Activated CD4-positive, alpha-beta T cell treated with anti-CD3 and anti-CD28 coated beads, Interleukin-2, amount 50 U/mL, for 4 hours (primary cell): ENCODE results near the gene CREG2.

Source experiments
- DNase-seq, 2 experiments: peaks; one replicate each; pipeline ENCODE4 v3.0.0-alpha.2; 2020

Gene CREG2

DNA sequence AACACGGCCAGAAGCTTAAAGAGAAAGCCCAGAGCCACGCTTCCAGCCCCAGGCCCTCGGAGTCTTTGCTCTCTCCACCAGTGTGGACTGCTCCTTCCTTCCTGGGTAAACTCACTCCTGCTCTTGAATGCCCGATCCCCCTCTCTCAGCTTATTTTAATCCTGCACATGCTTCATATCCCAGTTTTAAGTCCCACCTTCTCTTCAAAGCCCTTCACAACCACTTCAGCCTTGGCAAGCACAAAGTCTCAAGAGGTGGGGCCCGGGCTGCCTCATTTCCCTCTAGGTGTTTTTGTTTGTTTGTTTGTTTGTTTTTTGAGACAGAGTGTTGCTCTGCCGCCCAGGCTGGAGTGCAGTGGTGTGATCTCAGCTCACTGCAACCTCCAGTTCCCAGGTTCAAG is 21.6 kb upstream of the CREG2 start:
- no peak for DNase-seq

DNA sequence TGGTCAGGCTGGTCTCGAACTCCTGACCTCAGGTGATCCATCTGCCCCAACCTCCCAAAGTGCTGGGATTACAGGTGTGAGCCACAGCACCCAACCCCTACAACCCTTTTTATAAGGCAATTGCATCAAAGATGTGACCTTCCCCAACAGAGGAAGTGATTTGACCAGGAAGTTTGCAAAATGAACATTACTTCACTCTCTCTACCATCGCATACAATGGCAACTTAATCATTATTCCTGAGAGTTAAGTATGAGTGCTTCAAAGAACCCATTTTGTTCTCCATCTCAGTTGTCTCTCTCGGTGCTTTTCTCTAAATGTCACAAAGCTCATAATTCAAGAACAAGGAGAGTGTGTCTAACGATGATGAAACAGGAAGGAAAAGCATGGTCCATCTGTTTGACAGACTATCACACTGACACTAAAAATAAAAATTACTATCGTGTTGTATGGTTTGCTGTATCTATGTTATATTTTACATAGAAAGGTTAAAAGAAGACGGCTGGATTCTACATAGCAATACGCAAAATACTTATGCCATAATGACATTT is 18.1 kb upstream of the CREG2 start:
- DNase-seq, result no peak

DNA sequence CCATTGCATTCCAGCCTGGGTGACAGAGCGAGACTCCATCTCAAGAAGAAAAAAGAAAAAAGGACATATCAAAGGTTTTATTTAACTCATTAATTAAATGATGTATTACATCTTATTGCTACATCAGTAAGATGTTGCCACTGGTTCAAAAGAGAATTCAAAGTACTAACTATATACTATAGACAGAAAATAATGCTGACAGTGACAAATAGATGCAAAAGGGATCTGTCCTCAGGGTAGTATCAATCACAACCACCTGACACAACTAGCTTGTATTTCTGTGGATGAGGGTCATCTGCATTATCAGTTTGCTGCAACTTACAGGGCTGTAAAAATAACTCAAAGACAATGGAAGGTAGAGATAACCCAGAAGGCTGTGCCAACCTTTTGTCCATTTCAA is 16.4 kb upstream of the CREG2 start:
- no peak for DNase-seq

DNA sequence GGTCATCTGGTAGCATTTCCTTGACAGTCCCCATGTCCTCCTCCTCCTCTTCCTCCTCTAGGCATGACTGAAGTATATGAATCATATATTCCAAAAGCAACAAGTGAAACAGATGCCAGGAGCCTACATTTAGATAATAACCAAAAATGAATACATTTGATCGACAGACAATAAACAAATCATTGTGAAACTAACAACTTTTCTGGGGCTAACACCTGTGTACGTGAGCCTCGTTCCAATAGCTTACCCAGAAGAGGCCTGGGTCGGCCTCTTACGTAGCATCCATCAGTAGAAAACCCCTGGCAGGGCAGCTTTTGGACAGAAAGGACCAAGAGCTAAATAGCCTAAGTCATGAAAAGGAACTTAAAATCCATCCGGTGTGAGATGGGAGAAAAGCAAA is 15.3 kb upstream of the CREG2 start:
- no peak for DNase-seq

DNA sequence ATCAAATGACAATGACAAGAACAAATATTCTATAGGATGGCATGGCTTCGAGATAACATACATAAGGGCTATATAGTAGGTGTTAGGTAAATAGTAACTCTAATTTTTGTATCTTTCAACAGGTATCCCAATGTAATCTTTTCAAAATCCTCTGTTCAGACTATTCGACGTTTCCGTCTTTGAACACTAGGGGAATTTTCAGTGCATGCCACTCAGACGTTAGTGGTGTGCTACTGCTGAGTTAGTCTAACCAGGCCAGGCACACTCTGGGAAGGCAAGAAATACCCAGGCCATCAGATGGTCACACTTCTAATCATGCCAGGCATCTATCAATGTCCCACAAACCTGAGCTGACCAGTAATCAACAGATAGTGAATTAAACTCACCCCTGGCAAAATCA is 14.6 kb upstream of the CREG2 start:
- DNase-seq, result no peak

DNA sequence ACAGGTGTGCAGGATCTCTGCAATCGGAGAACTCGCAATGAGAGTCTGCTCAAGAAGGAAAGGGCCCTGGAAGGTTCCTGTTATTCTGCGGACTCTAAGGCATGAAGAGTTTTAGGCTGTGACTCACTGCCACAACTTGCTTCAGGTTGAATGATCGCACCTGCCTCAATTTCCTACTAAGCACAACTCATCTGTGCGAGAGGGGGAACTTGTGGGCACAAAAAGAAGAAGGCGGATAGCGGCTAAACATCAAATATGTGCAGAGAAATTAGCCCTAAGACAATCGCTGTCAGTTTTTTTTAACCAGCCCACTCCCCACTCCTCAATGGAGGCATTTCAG is 14.0 kb upstream of the CREG2 start:
- no peak for DNase-seq

DNA sequence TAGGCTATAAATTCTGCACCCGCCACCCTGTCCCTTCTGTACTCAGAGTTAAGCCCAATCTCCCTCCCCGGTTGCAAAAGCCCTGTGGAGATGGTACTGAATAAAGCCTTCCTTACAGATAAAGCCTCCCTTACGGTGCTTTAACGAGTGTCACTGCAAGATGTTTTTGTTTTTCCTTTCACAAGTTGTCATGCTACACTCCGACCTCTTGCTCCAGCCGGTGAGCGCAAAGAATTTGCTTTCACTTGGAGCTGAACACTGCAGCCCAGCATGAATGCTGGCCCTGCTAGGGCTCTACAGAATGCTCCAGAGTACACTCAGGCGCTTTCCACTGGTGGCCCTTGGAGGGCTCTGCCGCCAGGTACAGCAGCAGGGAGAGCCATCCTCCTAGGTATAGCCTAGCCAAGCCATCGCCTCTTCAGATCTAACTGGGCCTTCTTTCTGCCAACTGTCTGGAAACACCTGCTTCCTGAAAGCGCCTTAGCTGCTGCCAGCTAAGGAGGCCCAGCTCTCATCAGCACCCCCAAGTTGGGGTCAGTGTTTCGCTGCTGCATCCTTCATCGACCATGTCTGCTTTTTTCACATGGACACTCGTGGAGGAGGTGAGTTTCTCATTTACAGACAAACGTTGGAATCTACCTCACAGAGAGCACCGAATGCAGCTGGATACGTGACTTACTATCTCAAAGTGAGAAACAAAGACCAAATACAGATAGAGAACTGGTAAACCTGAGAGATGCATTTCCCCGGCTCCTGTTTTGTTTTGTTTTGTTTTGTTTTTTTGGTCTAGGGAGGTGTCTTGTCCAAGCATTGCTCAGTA is 13.4 kb upstream of the CREG2 start:
- DNase-seq, result no peak

DNA sequence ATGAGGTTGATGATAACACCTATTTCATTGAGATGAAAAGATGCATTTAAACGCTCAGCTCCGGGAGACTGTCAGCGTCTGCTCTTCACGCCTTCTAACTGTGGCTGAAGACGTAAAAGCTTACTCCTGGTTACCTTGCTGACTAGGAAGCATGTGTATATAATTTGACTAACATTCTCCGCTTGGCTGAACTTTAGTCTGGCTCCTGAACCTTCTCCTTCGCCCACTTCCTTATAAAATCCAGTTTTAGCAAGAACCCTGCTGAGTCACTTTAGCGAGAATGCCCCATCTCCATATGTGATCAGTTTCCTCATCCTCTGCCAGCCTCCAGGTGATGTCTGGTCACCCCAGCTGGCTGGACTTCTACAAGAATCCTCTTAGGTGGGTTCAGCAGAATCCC is 12.7 kb upstream of the CREG2 start:
- DNase-seq, result no peak

DNA sequence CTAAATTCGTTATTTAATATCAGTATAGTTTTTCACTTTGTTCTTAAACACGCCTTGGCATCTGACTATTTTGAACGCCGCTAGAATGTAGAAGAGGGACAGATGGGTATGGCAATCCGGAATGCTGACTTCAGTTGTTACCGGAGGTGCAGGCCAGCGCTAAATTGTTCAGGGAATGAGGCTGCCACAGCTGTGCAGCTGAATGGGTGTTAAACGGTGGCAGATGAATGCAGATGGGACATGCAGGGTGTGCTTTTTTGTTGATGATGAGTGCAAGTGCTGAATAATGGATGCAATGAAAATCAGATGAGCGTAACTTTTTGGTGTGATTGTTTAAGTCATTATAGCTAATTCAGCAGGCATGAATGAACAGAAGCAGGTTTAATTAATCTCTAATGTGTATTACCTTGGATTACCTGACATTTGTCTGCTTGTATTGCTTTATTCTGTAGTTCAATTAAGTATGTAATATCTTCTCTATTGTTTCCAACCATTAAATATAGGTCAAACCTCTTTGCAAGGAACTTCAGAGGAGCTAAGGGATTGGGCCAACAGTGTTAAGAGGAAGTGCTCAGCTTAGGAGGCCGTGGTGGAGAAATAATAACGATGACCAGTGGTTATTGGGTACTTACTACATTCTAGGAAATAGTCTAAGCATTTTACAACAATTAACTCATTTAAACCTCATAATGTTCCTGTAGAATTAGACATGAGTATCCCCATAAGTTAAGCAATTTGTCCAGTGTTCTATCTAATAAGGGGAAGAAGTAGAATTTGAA is 11.9 kb upstream of the CREG2 start:
- no peak for DNase-seq

DNA sequence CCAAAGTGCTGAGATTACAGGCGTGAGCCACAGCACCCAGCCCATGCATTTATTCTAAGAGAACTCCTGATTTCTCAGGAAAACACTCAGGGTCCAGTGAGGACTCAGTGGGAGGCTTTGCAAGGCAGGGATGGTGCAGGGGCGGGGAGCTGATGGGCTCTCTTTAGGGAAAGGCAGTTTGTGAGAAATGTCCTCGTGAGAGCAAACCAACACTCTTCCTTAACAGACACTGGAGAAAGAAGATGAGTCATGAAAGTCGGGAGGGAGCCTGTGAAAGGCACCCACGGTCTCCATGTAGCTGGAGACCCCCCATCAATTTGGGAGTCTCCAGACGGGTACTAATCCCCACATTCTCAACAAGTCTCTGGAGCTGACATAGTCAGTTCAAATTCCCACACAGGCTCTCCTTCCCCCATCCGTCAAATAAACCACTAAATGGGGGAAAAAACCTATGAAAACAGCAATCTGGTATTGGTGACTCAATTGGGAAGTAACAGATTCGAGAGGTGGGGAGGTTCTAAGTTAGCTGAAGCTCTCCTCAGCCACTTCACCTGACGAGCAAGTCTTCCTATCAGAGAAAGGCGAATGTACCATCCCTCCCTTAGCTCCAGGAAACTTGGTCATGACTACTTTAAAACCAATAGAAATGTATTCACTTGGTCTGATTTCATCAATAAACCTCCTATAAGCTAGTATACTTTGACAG is 11.0 kb upstream of the CREG2 start:
- no peak for DNase-seq

DNA sequence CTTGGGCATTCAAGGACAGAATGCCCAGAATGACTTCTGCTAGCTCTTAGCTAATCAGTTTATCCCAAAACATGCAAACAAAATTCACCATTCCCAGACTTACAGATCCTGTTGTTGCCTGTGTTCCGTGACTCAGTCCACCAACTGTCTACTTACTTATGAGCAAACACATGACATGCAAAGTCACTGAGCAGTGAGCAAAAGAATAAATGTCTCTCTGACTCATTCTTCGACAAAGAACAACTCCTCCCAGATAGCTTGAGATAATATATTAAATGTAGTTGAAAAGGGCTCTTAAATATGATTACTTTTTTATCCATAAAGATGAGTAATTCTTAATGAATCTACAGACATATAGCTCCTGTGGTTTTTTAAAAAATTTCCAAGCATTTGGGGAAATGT is 9.0 kb upstream of the CREG2 start:
- no peak for DNase-seq

DNA sequence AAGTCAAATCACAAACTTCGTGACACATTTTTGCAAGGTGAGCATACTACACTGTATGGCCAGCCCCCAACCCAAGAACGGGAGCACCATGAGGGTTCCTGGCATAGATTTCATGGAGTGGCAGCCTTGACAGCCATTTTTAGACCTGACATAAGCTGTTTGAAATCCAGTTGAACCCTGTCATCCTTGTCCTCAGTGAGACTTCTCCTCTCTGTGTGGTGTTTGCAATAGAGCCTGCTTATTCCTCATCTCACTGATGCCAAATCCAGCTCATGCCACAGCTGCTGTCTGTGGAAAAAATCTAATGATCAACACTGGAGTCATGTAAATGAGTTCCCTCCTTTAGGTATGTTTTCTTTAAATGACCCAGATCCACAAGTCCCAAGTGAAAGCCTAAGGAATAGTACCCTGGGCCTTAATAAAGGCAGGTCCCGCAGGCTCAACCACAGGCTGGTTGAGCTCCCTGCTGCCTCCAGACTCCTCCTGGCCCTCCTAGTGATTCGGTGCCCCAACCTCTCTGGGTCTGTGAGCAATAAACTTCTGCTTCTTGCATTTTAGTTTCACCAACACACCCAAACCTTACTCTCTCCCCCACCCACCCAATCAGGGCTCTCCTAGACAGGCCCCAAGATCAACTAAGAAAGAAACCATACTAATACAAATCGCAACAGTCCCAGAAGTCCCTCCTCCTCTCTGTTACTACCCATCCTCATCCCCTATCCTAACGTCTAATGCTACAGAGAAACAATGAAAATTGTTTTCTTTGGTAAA is 8.4 kb upstream of the CREG2 start:
- no peak for DNase-seq

DNA sequence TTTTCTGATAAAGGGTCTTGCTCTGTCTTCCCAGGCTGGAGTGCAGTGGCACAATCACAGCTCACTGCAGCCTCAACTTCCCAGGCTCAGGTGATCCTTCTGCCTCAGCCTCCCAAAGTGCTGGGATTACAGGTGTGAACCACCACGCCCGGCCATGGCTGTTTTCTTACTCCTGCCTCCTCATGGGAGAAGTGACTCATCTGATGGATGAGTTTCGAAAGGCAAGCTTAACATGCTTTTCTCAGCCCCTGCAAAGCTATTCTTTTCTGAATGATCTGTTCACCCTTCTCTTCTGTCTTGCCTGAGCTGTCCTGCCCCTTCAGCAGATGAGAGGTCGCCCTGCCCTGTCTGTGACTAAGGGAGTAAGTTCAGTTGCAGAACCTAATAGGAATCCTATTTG is 929 bp upstream of the CREG2 start:
- DNase-seq, result no peak

DNA sequence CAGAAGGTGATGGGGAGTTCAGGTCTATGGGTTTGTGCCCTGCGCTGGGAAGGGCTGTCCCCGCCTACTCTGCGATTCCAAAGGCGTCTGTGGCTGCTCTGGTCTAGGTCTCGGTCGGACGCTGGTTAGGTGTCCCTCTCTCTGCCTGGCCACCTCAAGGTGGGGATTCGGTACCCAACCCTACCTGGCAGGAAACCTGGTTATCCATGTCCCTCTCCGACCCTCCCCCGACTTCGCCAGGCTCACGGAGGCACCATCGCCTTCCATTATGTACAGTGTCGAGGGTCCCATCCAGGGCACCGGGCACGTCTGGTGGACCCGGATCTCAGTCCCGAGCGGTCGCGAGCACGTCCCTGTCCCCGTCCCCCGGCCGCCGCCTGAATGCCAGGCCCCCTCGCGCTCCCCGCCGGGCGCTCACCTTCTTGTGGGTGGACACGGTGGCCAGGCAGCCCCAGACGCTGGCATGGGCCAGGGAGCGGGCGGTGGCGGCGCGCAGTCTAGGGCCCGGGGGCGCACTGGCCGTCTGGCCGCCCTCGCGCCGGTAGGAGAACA is 628 bp downstream of the CREG2 start:
- no peak for DNase-seq

DNA sequence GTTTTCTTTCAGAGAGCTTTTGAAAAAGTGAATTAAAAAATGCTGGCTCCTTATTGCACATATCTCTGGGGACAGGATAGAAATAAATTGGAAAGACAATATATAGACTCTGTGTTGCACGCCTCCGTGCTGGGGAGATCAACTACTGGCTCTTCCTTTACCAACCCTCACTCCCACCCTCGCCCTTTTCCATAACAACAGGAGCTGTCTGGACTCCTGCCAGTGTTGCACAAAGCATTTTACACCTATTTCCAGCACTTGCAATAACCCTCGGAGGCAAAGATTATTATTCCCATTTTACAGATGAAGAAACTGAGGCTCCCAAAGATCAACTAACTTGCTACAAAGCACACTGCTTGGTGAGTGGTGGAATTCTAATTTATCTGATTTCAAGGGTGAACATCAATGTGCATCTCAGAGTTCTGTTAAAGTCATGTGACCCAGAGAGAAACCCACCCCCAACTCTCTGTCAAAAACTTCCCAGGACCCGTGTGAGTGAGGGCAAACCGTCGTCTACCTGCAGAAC is 4.2 kb downstream of the CREG2 start:
- no peak for DNase-seq

DNA sequence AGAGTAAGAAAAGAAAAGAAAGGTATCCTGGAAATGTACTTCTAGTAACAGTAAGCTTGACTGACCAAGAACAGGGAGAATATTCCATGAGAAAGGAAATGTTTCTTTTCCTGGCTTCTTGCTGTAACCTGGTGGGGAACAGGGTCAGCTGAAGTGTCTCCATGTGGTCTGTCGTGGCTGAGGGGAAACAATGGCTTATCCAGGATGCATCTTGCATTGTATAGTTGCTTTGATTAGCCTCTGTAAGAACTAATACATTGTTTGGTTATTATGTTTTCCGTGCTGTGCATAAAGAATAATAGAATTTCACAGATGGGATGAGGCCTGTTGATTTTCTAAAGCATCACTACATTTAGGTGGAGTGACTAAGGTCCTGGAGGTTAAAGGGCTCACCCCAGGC is 4.9 kb downstream of the CREG2 start:
- DNase-seq, result no peak

DNA sequence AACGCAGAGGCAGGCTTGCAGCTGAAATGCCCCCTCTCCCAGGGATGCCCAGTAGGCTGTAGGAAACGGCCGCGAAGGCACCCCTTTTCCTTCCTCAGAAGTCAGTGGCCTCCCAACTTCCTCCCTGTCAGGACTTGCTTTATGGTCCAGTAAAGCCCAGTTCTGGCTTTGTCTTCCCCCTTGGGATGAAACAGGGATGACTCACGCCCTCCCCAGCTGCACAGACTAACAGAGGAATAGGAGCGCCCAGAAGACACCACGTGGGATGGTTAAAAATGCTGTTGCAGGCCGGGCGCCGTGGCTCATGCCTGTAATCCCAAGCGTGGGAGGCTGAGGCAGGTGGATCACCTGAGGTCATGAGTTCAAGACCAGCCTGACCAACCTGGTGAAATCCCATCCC is 6.9 kb downstream of the CREG2 start:
- no peak for DNase-seq

DNA sequence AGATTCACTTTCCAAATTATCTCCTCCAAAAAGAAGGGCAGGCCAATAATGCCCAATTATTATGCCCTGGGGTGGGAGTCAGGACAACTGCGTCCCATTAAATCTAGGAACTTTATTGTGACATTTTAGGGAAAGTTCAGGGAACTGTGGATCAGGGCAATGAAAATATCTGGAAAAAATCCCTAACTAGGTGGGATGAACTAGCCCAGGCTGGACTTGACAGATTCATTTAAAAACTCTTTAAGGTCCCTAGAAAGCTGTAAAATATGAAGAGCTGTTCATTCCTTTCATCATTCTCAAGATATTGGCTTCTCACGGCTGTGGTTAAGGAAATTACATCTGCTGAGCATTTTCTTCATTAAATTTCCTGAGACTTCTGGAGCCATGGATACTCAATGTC is 8.2 kb downstream of the CREG2 start:
- DNase-seq, result no peak

DNA sequence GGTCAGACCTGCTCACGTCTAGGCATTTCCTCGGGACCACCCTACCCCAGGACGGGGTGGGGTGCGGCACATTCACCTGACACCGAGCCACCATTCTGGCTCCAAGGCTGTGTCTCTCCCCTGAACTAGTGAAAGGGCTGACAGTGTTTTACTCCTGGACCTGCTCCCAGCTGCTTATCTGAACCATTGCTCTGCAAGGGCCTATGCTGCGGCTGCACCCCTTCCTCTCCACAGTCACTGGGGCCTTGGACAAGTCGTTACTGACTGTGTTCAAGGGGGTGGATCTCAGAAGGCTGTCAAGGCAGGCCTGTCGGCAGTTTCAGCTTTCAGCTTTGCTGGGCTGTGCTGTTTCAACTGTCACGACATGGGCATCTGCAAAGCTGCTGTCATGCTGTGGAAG is 11.7 kb downstream of the CREG2 start:
- no peak for DNase-seq

DNA sequence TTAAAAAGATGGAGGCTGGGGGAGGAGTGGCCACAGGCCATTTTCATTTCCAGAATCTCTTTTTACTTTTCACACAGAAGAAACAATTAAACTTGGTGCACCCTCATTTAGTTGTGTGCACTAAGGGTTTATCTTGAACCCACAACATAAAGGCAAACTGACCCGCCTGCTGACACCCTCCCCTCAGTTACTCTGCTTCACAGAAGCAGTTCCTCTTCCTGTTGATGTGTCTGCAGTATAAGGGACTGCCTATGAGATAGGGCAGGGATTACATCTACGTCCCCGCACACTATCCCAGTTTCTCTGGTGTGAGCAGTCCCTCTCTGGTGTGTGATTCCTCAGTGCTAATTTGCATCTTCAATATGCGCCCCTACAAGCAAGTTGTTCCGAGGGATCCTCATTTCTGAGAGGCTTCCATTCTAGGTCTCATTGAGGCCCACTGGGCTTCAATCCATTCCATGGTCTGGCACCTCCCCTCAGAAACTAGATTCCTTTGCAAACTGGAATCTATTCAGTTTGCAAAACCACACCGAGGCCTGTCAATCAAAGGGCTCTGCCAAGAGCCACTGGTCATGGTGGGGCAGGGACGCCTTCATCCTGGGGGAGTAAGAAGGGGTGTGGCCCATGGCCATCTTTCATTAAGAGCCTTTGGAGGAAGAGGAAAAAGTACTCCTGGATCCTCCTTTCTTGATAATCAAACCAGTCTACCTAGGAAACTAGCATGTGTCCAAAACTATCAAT is 12.3 kb downstream of the CREG2 start:
- DNase-seq, result no peak

DNA sequence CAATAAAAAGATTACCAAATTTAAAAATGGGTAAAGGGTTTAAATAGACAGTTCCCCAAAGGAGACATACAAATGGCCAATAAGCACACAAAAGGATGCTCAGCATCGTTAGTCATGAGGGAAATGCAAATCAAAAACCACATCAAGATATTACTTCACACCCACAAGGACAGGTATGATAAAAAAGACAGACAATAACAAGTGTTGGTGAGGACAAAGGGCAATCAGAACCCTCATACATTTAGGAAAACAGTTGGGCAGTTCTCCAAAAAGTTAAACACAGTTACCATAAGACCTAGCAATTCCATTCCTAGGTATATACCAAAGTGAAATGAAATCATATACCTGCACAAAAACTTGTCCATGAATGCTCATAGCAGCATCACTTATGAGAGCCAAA is 14.5 kb downstream of the CREG2 start:
- DNase-seq, result no peak

DNA sequence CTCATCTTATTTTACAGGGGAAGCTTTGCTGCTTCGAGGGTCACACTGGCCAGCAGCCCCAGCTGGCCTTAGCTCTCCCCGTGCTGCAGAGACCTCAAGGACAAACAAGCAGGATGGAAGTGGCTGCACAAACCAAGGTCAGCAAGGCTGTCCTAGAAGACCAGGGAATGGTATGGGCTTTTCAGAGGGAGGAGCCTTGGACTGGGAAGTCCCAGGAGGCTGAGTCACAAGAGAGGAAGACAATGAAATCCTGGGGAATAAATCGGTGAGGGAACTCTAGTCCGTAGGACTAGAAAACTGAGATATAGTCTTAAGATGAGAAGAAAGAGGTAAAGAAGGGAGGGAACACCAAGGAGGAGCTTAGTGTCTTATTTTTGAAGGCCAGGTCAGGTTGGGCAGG is 15.7 kb downstream of the CREG2 start:
- DNase-seq, result no peak
